Measurements from ENCODE around the gene FAM171A2. TPM values are rescaled to one million over a fixed set of nuclear protein-coding genes. Genes with fewer than 3 reads are reported as not detected.
A peak's percentile ranks its signal among the peaks of the same experiment; 100 is the strongest.

Gene FAM171A2
- polyA plus RNA-seq, 3 donors = not detected

DNA sequence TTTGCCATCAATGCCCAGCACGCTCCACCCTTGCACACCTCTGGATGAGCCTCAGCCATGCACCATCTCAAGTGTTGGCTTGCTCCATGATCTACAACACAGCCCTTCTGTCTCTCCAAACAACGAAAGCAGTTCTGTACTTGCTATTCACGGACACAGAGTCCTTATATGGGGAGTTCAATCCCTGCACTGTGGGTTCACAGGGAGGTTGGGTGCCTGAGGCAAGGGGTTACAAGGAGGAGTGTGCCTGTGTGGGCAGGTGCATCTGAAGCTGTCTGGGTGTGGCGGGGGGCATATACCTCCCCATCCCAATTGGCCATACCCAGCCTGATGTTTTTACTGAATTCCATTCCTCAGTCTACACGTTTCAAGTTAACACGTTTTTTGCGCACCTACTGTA is 49.6 kb downstream of the FAM171A2 start:
- Mint-ChIP-seq H3K27me3 (ENCODE audit: low read depth in 3 of 3) (peaks cover 63 to 73% (median 69%) of the 10 kb centered on the region in 3 donors), H3K4me1 (peaks cover 26% of the 10 kb centered on the region), H3K36me3 (peaks cover 6 to 15% of the 10 kb centered on the region in 2 donors), H3K9me3 (peaks cover 3 to 20% (median 14%) of the 10 kb centered on the region in 7 donors), H3K27ac (no peak overlapping the region), H3K4me3 (peak overlapping the region in 1 of 2 donors; percentile 73)
- H3K9ac ChIP-seq (ENCODE audit: insufficient read depth, low read length, poor library complexity, severe bottlenecking) = no peak overlapping the region
- H3K4me2 ChIP-seq (replicated peaks; ENCODE audit: extremely low read depth, low read length, poor library complexity, severe bottlenecking) = no peak overlapping the region
- H4K20me1 ChIP-seq (ENCODE audit: insufficient read depth, low read length) = no peaks in the 10 kb centered on the region
- intact Hi-C loops (cut with micrococcal nuclease) = no loop called here
- H3K27ac ChIP-seq (ENCODE audit: low read depth in 1 of 2, low read length in 2 of 2) = no peak overlapping the region
- no peaks in the 10 kb centered on the region for H3K79me2 ChIP-seq (ENCODE audit: insufficient read depth, low read length)
- peaks cover 4 to 19% of the 10 kb centered on the region in 2 donors for H3K9me3 ChIP-seq (replicated peaks in 1 of 2; ENCODE audit: control insufficient read depth in 1 of 2, insufficient read depth in 1 of 2, low read length in 2 of 2)
- H2AFZ ChIP-seq (ENCODE audit: insufficient read depth, low read depth, low read length, poor library complexity, severe bottlenecking) = no peak overlapping the region
- TF ChIP-seq, protein P1, sequence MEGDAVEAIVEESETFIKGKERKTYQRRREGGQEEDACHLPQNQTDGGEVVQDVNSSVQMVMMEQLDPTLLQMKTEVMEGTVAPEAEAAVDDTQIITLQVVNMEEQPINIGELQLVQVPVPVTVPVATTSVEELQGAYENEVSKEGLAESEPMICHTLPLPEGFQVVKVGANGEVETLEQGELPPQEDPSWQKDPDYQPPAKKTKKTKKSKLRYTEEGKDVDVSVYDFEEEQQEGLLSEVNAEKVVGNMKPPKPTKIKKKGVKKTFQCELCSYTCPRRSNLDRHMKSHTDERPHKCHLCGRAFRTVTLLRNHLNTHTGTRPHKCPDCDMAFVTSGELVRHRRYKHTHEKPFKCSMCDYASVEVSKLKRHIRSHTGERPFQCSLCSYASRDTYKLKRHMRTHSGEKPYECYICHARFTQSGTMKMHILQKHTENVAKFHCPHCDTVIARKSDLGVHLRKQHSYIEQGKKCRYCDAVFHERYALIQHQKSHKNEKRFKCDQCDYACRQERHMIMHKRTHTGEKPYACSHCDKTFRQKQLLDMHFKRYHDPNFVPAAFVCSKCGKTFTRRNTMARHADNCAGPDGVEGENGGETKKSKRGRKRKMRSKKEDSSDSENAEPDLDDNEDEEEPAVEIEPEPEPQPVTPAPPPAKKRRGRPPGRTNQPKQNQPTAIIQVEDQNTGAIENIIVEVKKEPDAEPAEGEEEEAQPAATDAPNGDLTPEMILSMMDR (IDR thresholded peaks at IDR 0.05) = no peak
- H3K4me3 ChIP-seq (replicated peaks in 1 of 3; ENCODE audit: low read depth in 2 of 3, low read length in 3 of 3) = no peak overlapping the region
- WGBS (ENCODE audit: insufficient coverage) = 96% methylated on average over 3 of the region's 7 CpGs
- H3K27me3 ChIP-seq (ENCODE audit: control insufficient read depth in 2 of 2, insufficient read depth in 2 of 2, low read length in 2 of 2) = peaks cover 29 to 67% of the 10 kb centered on the region in 2 donors
- peaks cover 8 to 16% of the 10 kb centered on the region in 2 donors for H3K4me1 ChIP-seq (ENCODE audit: control insufficient read depth in 1 of 2, insufficient read depth in 2 of 2, low read length in 2 of 2)
- no peak for DNase-seq
- H3K36me3 ChIP-seq (replicated peaks in 1 of 2; ENCODE audit: control insufficient read depth in 1 of 2, insufficient read depth in 2 of 2, low read length in 2 of 2) = no peaks in the 10 kb centered on the region

DNA sequence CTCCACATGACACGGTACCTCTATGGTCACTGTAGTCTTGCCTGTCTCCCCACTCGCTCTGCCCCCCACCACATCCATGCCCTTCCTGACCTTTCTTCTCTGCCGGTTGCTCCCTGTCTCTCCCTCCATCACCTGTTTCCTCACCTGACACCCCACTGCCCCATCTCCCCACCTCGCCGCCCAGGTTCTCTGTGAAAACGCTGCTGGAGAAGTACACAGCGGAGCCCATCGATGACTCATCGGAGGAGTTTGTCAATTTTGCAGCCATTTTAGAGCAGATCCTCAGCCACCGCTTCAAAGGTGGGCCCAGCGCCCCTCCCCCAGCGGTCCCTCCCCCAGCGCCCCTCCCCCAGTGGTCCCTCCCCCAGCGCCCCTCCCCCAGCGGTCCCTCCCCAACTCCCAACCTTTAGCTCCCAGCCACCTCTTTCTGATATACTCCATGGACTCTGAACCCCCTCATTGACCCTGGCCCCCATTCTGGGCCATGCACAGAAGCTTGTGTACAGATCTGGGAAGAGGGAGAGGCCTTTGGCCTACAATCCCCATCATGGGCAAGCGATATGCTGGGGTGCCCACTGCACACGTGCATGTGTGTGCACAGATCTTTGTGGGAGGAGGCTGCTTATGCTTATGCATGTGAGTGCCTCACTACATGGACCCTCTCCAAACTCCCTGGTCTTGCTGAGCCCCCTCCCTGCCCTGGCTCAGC is 51.1 kb downstream of the FAM171A2 start:
- no peak overlapping the region for H3K4me3 ChIP-seq (replicated peaks in 1 of 3; ENCODE audit: low read depth in 2 of 3, low read length in 3 of 3)
- TF ChIP-seq, protein P1 (IDR thresholded peaks at IDR 0.05) = no peak
- peaks cover 5 to 14% of the 10 kb centered on the region in 2 donors for H3K36me3 Mint-ChIP-seq
- DNase-seq = no peak
- H3K27me3 Mint-ChIP-seq (ENCODE audit: low read depth in 3 of 3) = peaks cover 63 to 76% (median 70%) of the 10 kb centered on the region in 3 donors
- no peak overlapping the region for H3K9ac ChIP-seq (ENCODE audit: insufficient read depth, low read length, poor library complexity, severe bottlenecking)
- H3K36me3 ChIP-seq (replicated peaks in 1 of 2; ENCODE audit: control insufficient read depth in 1 of 2, insufficient read depth in 2 of 2, low read length in 2 of 2) = no peaks in the 10 kb centered on the region
- intact Hi-C loops (cut with micrococcal nuclease) = no loop called here
- H3K27me3 ChIP-seq (ENCODE audit: control insufficient read depth in 2 of 2, insufficient read depth in 2 of 2, low read length in 2 of 2) = peaks cover 30 to 69% of the 10 kb centered on the region in 2 donors
- H2AFZ ChIP-seq (ENCODE audit: insufficient read depth, low read depth, low read length, poor library complexity, severe bottlenecking) = no peak overlapping the region
- no peaks in the 10 kb centered on the region for H4K20me1 ChIP-seq (ENCODE audit: insufficient read depth, low read length)
- H3K4me1 ChIP-seq (ENCODE audit: control insufficient read depth in 1 of 2, insufficient read depth in 2 of 2, low read length in 2 of 2) = peaks cover 20 to 26% of the 10 kb centered on the region in 2 donors
- no peaks in the 10 kb centered on the region for H3K79me2 ChIP-seq (ENCODE audit: insufficient read depth, low read length)
- no peak overlapping the region for H3K4me2 ChIP-seq (replicated peaks; ENCODE audit: extremely low read depth, low read length, poor library complexity, severe bottlenecking)
- H3K4me1 Mint-ChIP-seq = peaks cover 31% of the 10 kb centered on the region
- H3K9me3 Mint-ChIP-seq = peaks cover 3 to 18% (median 11%) of the 10 kb centered on the region in 7 donors
- H3K9me3 ChIP-seq (replicated peaks in 1 of 2; ENCODE audit: control insufficient read depth in 1 of 2, insufficient read depth in 1 of 2, low read length in 2 of 2) = peaks cover 4 to 18% of the 10 kb centered on the region in 2 donors
- H3K27ac ChIP-seq (ENCODE audit: low read depth in 1 of 2, low read length in 2 of 2) = no peak overlapping the region
- WGBS (ENCODE audit: insufficient coverage) = 87% methylated on average over 9 of the region's 17 CpGs
- no peak overlapping the region for H3K27ac Mint-ChIP-seq
- no peak overlapping the region for H3K4me3 Mint-ChIP-seq

All from CD14-positive monocyte (primary cell).